H1 (cell line): ENCODE results near the gene REPS1. TPM values are rescaled to one million over a fixed set of nuclear protein-coding genes. Genes with fewer than 3 reads are reported as not detected.

Experiments used
- CTCF ChIA-PET: fragments of 300-600 bp; sonication (Branson Sonifier 250); formaldehyde crosslinking; loops from one replicate; lab custom pipeline; 2021; ENCODE audit not compliant: partially characterized antibody; lab: Charles Lee
- POLR2A ChIA-PET: fragments of 300-600 bp; sonication (Branson Sonifier 250); formaldehyde crosslinking; loops from one replicate; lab custom pipeline; 2021; ENCODE audit warnings: inconsistent platforms; ENCODE audit not compliant: partially characterized antibody; lab: Charles Lee
- DNase-seq, 2 experiments: peaks; one replicate each; pipeline versions ENCODE4 v3.0.0 to v3.0.0-alpha.2; 2010 to 2022; ENCODE audit warnings: low spot score in 2 of 2, low read depth in 1 of 2, mixed read lengths in 1 of 2
- FAIRE-seq: peaks from 2 replicates; lab custom pipeline; 2011; peaks lifted over from hg19 to GRCh38; lab: Jason Lieb, UNC
- H2AFZ ChIP-seq: 2 replicates; pipeline ENCODE4 v1.8.1; 2012; ENCODE audit warnings: low read length, inconsistent platforms
- H2AK5ac ChIP-seq: 2 replicates; pipeline ENCODE4 v1.6.1; 2013; ENCODE audit warnings: low read depth, low read length
- H2BK120ac ChIP-seq: replicated peaks from 2 replicates; pipeline ENCODE3; 2013; ENCODE audit warnings: low read depth, low read length, inconsistent platforms
- H2BK12ac ChIP-seq: 2 replicates; pipeline ENCODE4 v1.6.1; 2013; ENCODE audit warnings: low read depth, low read length
- H2BK15ac ChIP-seq: 2 replicates; pipeline ENCODE4 v1.6.1; 2013; ENCODE audit warnings: low read length
- H2BK20ac ChIP-seq: 2 replicates; pipeline ENCODE4 v1.6.1; 2013; ENCODE audit warnings: low read length
- H2BK5ac ChIP-seq: 2 replicates; pipeline ENCODE4 v1.6.1; 2013; ENCODE audit warnings: low read depth, low read length
- H3K14ac ChIP-seq: 2 replicates; pipeline ENCODE4 v1.6.1; 2013; ENCODE audit warnings: inconsistent platforms; ENCODE audit not compliant: insufficient read length
- H3K18ac ChIP-seq: 2 replicates; pipeline ENCODE4 v1.6.1; 2013; ENCODE audit warnings: low read length; ENCODE audit errors: extremely low read depth
- H3K23ac ChIP-seq: 2 replicates; pipeline ENCODE4 v1.6.1; 2013; ENCODE audit warnings: inconsistent platforms; ENCODE audit not compliant: insufficient read length
- H3K23me2 ChIP-seq: 2 replicates; pipeline ENCODE4 v1.6.1; 2013; ENCODE audit warnings: low read depth, low read length
- H3K27ac ChIP-seq: 2 replicates; pipeline ENCODE4 v1.6.1; 2011; ENCODE audit warnings: low read depth, low read length, inconsistent platforms
- H3K27me3 ChIP-seq, 4 experiments: replicated peaks in 1 of 4; 1 replicate in 1 of 4; 2 replicates in 3 of 4; pipeline versions ENCODE4 v1.6.1 to v1.8.1; 2011 to 2013; ENCODE audit warnings: low read length in 3 of 4, mild to moderate bottlenecking in 3 of 4, inconsistent platforms in 2 of 4, mixed read lengths in 2 of 4, moderate library complexity in 1 of 4; ENCODE audit not compliant: control insufficient read depth in 3 of 4, insufficient read depth in 3 of 4; ENCODE audit errors: extremely low read depth in 1 of 4
- H3K36me3 ChIP-seq, 4 experiments: 2 replicates each; pipeline versions ENCODE4 v1.6.1 to v1.8.1; 2011 to 2013; ENCODE audit warnings: mild to moderate bottlenecking in 4 of 4, low read length in 3 of 4, moderate library complexity in 2 of 4, control low read depth in 1 of 4, inconsistent platforms in 1 of 4; ENCODE audit not compliant: insufficient read depth in 4 of 4, control insufficient read depth in 2 of 4
- H3K4ac ChIP-seq: replicated peaks from 2 replicates; pipeline ENCODE3; 2013; ENCODE audit warnings: low read length, low read depth, mixed read lengths, inconsistent platforms; ENCODE audit not compliant: insufficient read length
- H3K4me1 ChIP-seq, 4 experiments: replicated peaks in 1 of 4; 1 replicate in 1 of 4; 2 replicates in 3 of 4; pipeline versions ENCODE4 v1.6.1 to v1.8.1; 2011 to 2013; ENCODE audit warnings: low read length in 3 of 4, inconsistent platforms in 2 of 4, mixed read lengths in 1 of 4; ENCODE audit not compliant: insufficient read depth in 4 of 4, control insufficient read depth in 3 of 4
- H3K4me2 ChIP-seq, 2 experiments: 2 replicates each; pipeline versions ENCODE4 v1.6.1 to v1.8.1; 2011 to 2013; ENCODE audit warnings: low read depth in 2 of 2, low read length in 2 of 2, control low read depth in 1 of 2, inconsistent platforms in 1 of 2, mild to moderate bottlenecking in 1 of 2; ENCODE audit not compliant: insufficient read depth in 1 of 2
- H3K4me3 ChIP-seq, 4 experiments: fragments of 200-600, 300-600 bp in 1 of 4; sonication (generic), shearing (Covaris generic), sonication (Bioruptor Twin) in 1 of 4; 2 replicates each; pipeline versions ENCODE4 v1.5.1 to v1.8.1; 2011 to 2016; ENCODE audit warnings: low read length in 4 of 4, low read depth in 3 of 4, control low read depth in 2 of 4, inconsistent platforms in 2 of 4, mild to moderate bottlenecking in 2 of 4, mixed read lengths in 1 of 4, moderate library complexity in 1 of 4; ENCODE audit not compliant: insufficient read depth in 2 of 4; ENCODE audit errors: extremely low read depth in 1 of 4
- H3K56ac ChIP-seq: replicated peaks from 2 replicates; pipeline ENCODE3; 2013; ENCODE audit warnings: low read depth, mild to moderate bottlenecking, mixed read lengths, low read length, inconsistent platforms; ENCODE audit not compliant: insufficient read length
- H3K79me1 ChIP-seq: 2 replicates; pipeline ENCODE4 v1.6.1; 2013; ENCODE audit warnings: low read depth, low read length, control low read depth
- H3K79me2 ChIP-seq, 2 experiments: 2 replicates each; pipeline versions ENCODE4 v1.6.1 to v1.8.1; 2012 to 2013; ENCODE audit warnings: low read length in 2 of 2, mild to moderate bottlenecking in 2 of 2, inconsistent platforms in 1 of 2; ENCODE audit not compliant: insufficient read depth in 2 of 2, control insufficient read depth in 1 of 2
- H3K9ac ChIP-seq, 4 experiments: replicated peaks in 1 of 4; 1 replicate in 1 of 4; 2 replicates in 3 of 4; pipeline versions ENCODE4 v1.6.1 to v1.8.1; 2011 to 2013; ENCODE audit warnings: low read depth in 3 of 4, low read length in 3 of 4, control low read depth in 2 of 4, mild to moderate bottlenecking in 2 of 4, moderate library complexity in 2 of 4, inconsistent platforms in 1 of 4; ENCODE audit errors: extremely low read depth in 1 of 4
- H3K9me3 ChIP-seq, 2 experiments: 2 replicates each; pipeline versions ENCODE4 v1.6.1 to v1.8.1; 2012 to 2013; ENCODE audit warnings: mild to moderate bottlenecking in 2 of 2, moderate library complexity in 2 of 2, control low read depth in 1 of 2, inconsistent platforms in 1 of 2, low read depth in 1 of 2, low read length in 1 of 2, mixed read lengths in 1 of 2; ENCODE audit not compliant: insufficient read depth in 2 of 2
- H4K20me1 ChIP-seq, 2 experiments: replicated peaks in 1 of 2; 2 replicates each; pipeline versions ENCODE3 to v1.8.1; 2011 to 2013; ENCODE audit warnings: inconsistent platforms in 2 of 2, low read length in 2 of 2, mild to moderate bottlenecking in 1 of 2; ENCODE audit not compliant: insufficient read depth in 2 of 2, control insufficient read depth in 1 of 2
- H4K5ac ChIP-seq: 2 replicates; pipeline ENCODE4 v1.6.1; 2013; ENCODE audit warnings: low read length, low read depth, mixed read lengths, inconsistent platforms; ENCODE audit not compliant: insufficient read length
- H4K8ac ChIP-seq: 2 replicates; pipeline ENCODE4 v1.8.0; 2013; ENCODE audit warnings: mild to moderate bottlenecking, moderate library complexity, low read length, inconsistent platforms; ENCODE audit not compliant: insufficient read depth; ENCODE audit errors: extremely low read depth
- H4K91ac ChIP-seq: replicated peaks from 2 replicates; pipeline ENCODE3; 2013; ENCODE audit warnings: low read length, mixed read lengths, inconsistent platforms; ENCODE audit not compliant: insufficient read length
- CBX5 ChIP-seq: fragments of 300-800, 300-1000 bp; sonication (generic); IDR thresholded peaks from 2 replicates; pipeline ENCODE4 v1.7.1; 2016; ENCODE audit warnings: antibody characterized with exemption, low read length, low read depth
- CHD1 ChIP-seq: IDR thresholded peaks from 2 replicates; pipeline ENCODE4 v1.6.1; 2012; ENCODE audit warnings: low read depth, low read length, improper control_type of control experiment
- CTBP2 ChIP-seq: IDR thresholded peaks from 2 replicates; pipeline ENCODE4 v1.7.0; 2011; ENCODE audit warnings: borderline replicate concordance, mild to moderate bottlenecking, moderate library complexity, mixed read lengths, low read length; ENCODE audit not compliant: insufficient read depth, insufficient read length
- CTCF ChIP-seq, 3 experiments: IDR thresholded peaks; 1 replicate in 2 of 3; 2 replicates in 1 of 3; pipeline versions ENCODE4 v1.5.1 to v1.6.1; 2011; ENCODE audit warnings: low read length in 3 of 3, mild to moderate bottlenecking in 3 of 3, inconsistent platforms in 2 of 3, low read depth in 1 of 3, moderate library complexity in 1 of 3; ENCODE audit not compliant: insufficient read depth in 1 of 3; ENCODE audit errors: control extremely low read depth in 1 of 3
- JUN ChIP-seq: IDR thresholded peaks from 2 replicates; pipeline ENCODE4 v1.6.1; 2011; ENCODE audit warnings: low read depth, mild to moderate bottlenecking, improper control_type of control experiment, low read length
- NANOG ChIP-seq: IDR thresholded peaks from 2 replicates; pipeline ENCODE4 v1.6.1; 2011; ENCODE audit warnings: low read length, low read depth, mild to moderate bottlenecking, inconsistent platforms; ENCODE audit not compliant: insufficient read depth, poor library complexity, severe bottlenecking
- RAD21 ChIP-seq, 2 experiments: IDR thresholded peaks in 1 of 2; conservative IDR thresholded peaks in 1 of 2; 2 replicates each; pipeline ENCODE4 v1.6.1; 2011; ENCODE audit warnings: low read depth in 2 of 2, low read length in 2 of 2, improper control_type of control experiment in 1 of 2, inconsistent platforms in 1 of 2, mild to moderate bottlenecking in 1 of 2, moderate library complexity in 1 of 2
- RFX5 ChIP-seq: IDR thresholded peaks from 2 replicates; pipeline ENCODE4 v1.6.1; 2011; ENCODE audit warnings: low read depth, low read length, improper control_type of control experiment, borderline replicate concordance
- TAF1 ChIP-seq: IDR thresholded peaks from 2 replicates; pipeline ENCODE4 v1.6.1; 2011; ENCODE audit warnings: mild to moderate bottlenecking, low read depth, low read length
- ZNF274 ChIP-seq: IDR thresholded peaks from 2 replicates; pipeline ENCODE4 v1.7.0; 2012; ENCODE audit warnings: low read length, borderline replicate concordance; ENCODE audit errors: extremely low read depth
- WGBS, 2 experiments: shearing (Covaris generic) in 1 of 2; methylation state at CpG; one replicate each; pipeline versions ENCODE4 v1.1.6 to v1.1.7; 2013 to 2015; ENCODE audit warnings: low lambda C conversion rate in 2 of 2, mixed read lengths in 2 of 2, inconsistent platforms in 1 of 2, low coverage in 1 of 2, missing lambda C conversion rate in 1 of 2; ENCODE audit not compliant: insufficient replicate concordance in 2 of 2, insufficient coverage in 1 of 2, insufficient read length in 1 of 2; ENCODE audit errors: extremely low coverage in 1 of 2, missing lambda C conversion rate in 1 of 2; 5-methylcytosine and 5-hydroxymethylcytosine counted together
- polyA plus RNA-seq, 7 experiments: library from polyadenylated mRNA; depleted of rRNA in 3 of 7; stranded (reverse) in 5 of 7; unstranded in 2 of 7; fragments of >200 nt in 5 of 7; fragments of 200-250 nt in 2 of 7; gene quantifications; 1 replicate in 5 of 7; 2 replicates in 1 of 7; 4 replicates in 1 of 7; pipeline versions ENCODE4 v1.2.1 to v1.2.3, GENCODE V29; 2011 to 2013; ENCODE audit warnings: missing spikeins in 2 of 7, mixed read lengths in 2 of 7
- total RNA-seq: library from RNA; stranded (reverse); fragmentation: NEBNext Ultra II Directional; extraction: Animal tissue kit (Norgen Biotek cat#: 25700); gene quantifications from 2 replicates; pipeline ENCODE4 v1.2.1, GENCODE V29; 2021

Gene REPS1
- total and polyA plus RNA-seq, 2 of the 8 experiments (the other 6 are each of a cell fraction or from before 2014, with no cell fraction given) = 52.1 to 68.9 TPM

- peaks cover 7 to 60% (median 14%) of the 10 kb centered on the region in 4 experiments for H3K36me3 ChIP-seq
- H3K4me2 ChIP-seq = no peak overlapping the region
- H3K4me3 ChIP-seq = no peak overlapping the region
- no peaks in the 10 kb centered on the region for H3K79me1 ChIP-seq
- no peak overlapping the region for H4K91ac ChIP-seq
- H2BK15ac ChIP-seq = no peak overlapping the region
- no peak overlapping the region for H4K8ac ChIP-seq
- no peak overlapping the region for H3K27ac ChIP-seq
- ChIA-PET CTCF (interaction anchor here (0.8 to 1.0 kb wide), 2 partner anchors 44 to 127 kb away, joined by 3 to 4 read pairs; no protein-coding TSS in a partner anchor), POLR2A (interaction anchor here (1.7 kb wide), 1 partner anchor 15 kb away, joined by 3 read pairs; no protein-coding TSS in a partner anchor)
- no peak overlapping the region for H4K5ac ChIP-seq
- WGBS, 2 experiments = 91% methylated on average over 2 of the region's 2 CpGs; no CpG with 5 or more reads in 1 of the 2 experiments
- no peak overlapping the region for H3K56ac ChIP-seq
- no peak overlapping the region for H2BK5ac ChIP-seq
- peaks cover 0 to 7% (median 0%) of the 10 kb centered on the region in 4 experiments; a peak in 1 of 7 replicates for H3K4me1 ChIP-seq
- H2BK120ac ChIP-seq = no peak overlapping the region
- H3K9me3 ChIP-seq = 0 out of 4 replicates have a peak, but pooled peaks cover 0 to 1% of the 10 kb centered on the region in 2 experiments
- H3K27me3 ChIP-seq = no peaks in the 10 kb centered on the region
- H2BK20ac ChIP-seq = no peak overlapping the region
- H2AK5ac ChIP-seq = no peak overlapping the region
- H2BK12ac ChIP-seq = no peak overlapping the region
- H2AFZ ChIP-seq = no peak overlapping the region
- peaks cover 0 to 17% of the 10 kb centered on the region in 2 experiments; a peak in 2 of 4 replicates for H3K79me2 ChIP-seq
- H3K18ac ChIP-seq = no peak overlapping the region
- DNase-seq (no peak), FAIRE-seq (no peak)
- peaks cover 0 to 2% of the 10 kb centered on the region in 2 experiments for H4K20me1 ChIP-seq
- no peak overlapping the region for H3K23ac ChIP-seq
- no peak overlapping the region for H3K4ac ChIP-seq
- H3K9ac ChIP-seq = no peak overlapping the region
- no peaks in the 10 kb centered on the region for H3K23me2 ChIP-seq
- no peak overlapping the region for H3K14ac ChIP-seq
- TF ChIP-seq ZNF274 = no peak
- no peak for TF ChIP-seq CTCF (IDR thresholded peaks at IDR 0.05; ENCODE audit: control extremely low read depth in 1 of 3, insufficient read depth in 1 of 3, low read depth in 1 of 3, low read length in 3 of 3)
- no peak for TF ChIP-seq RAD21 (IDR thresholded peaks at IDR 0.05 in 1 of 2, conservative IDR thresholded peaks at IDR 0.05 in 1 of 2; ENCODE audit: low read depth in 2 of 2, low read length in 2 of 2)
- no peak for TF ChIP-seq NANOG
- no peak for TF ChIP-seq CHD1
- TF ChIP-seq TAF1 = no peak
- no peak for TF ChIP-seq RFX5
- TF ChIP-seq CBX5 = no peak
- TF ChIP-seq JUN = no peak
- no peak for TF ChIP-seq CTBP2
Observed at GRCh38 chr6:138943089-138943625, 44.9 kb downstream of the REPS1 start.
